Pericardium fibroblast (primary cell): ENCODE data around the gene BIRC6. TPM values are rescaled to one million over a fixed set of nuclear protein-coding genes. Genes with fewer than 3 reads are reported as not detected.

Source experiments
- total RNA-seq: library from RNA; depleted of rRNA; stranded (reverse); fragments of >200 nt; gene quantifications from 2 replicates; pipeline ENCODE4 v1.2.3, GENCODE V29; 2015

BIRC6 gene
- total RNA-seq: 30.9 and 40.9 TPM in 2 replicates

GRCh38 chr2:32356681-32357317, at the start of gene BIRC6:
Gene BIRC6 (plus strand): TSS chr2:32357023. CDS start chr2:32357162, 139 bp downstream.

GRCh38 chr2:32627814-32628579, 271.2 kb downstream of the BIRC6 start, which contains the start of gene TTC27:
Gene TTC27 (plus strand): TSS chr2:32628050. CDS start chr2:32628293, 243 bp downstream.

Other genes with a start within 250 kb of the BIRC6 start
- gene SLC30A6, start 191.2 kb upstream of the BIRC6 start, total RNA-seq: 15.6 and 23.1 TPM in 2 replicates
- gene NLRC4, start 92.1 kb upstream of the BIRC6 start, total RNA-seq: not detected in 2 replicates
- 15.9 and 31.3 TPM in 2 replicates for gene YIPF4, start 79.1 kb upstream of the BIRC6 start, total RNA-seq